GM23248 (cell line): ENCODE data around the gene TRPC4AP. TPM values are rescaled to one million over a fixed set of nuclear protein-coding genes. Genes with fewer than 3 reads are reported as not detected.

Experiments
- DNase-seq: peaks from one replicate; pipeline ENCODE4 v3.0.0-alpha.2; 2015
- H2AFZ ChIP-seq: fragments of 200-600 bp; sonication (generic); 2 replicates; pipeline ENCODE4 v1.6.1; 2016; ENCODE audit warnings: antibody characterized with exemption
- H3F3A ChIP-seq: fragments of 200-600 bp; sonication (generic); 2 replicates; pipeline ENCODE4 v1.6.1; 2016; ENCODE audit warnings: mild to moderate bottlenecking, antibody characterized with exemption, mixed run types; ENCODE audit not compliant: insufficient read depth
- H3K27ac ChIP-seq: fragments of 200-600 bp; sonication (generic); 2 replicates; pipeline ENCODE4 v1.5.1; 2016; ENCODE audit warnings: mild to moderate bottlenecking
- H3K27me3 ChIP-seq: fragments of 200-600 bp; sonication (generic); replicated peaks from 2 replicates; pipeline ENCODE4 v1.6.1; 2016; ENCODE audit warnings: mild to moderate bottlenecking; ENCODE audit not compliant: insufficient read depth
- H3K36me3 ChIP-seq: fragments of 200-600 bp; sonication (generic); 2 replicates; pipeline ENCODE4 v1.6.1; 2016; ENCODE audit warnings: low read depth, mild to moderate bottlenecking
- H3K4me1 ChIP-seq: fragments of 200-600 bp; sonication (generic); 2 replicates; pipeline ENCODE4 v1.6.1; 2016; ENCODE audit warnings: mild to moderate bottlenecking; ENCODE audit not compliant: insufficient read depth
- H3K4me2 ChIP-seq: fragments of 200-600 bp; sonication (generic); one replicate; pipeline ENCODE4 v1.6.1; 2016; ENCODE audit warnings: mild to moderate bottlenecking; ENCODE audit not compliant: unreplicated experiment
- H3K4me3 ChIP-seq: fragments of 200-600 bp; sonication (generic); 2 replicates; pipeline ENCODE4 v1.5.1; 2016; ENCODE audit warnings: mild to moderate bottlenecking
- H3K79me2 ChIP-seq: fragments of 200-600 bp; sonication (generic); 2 replicates; pipeline ENCODE4 v1.6.1; 2016; ENCODE audit warnings: mild to moderate bottlenecking; ENCODE audit not compliant: insufficient read depth
- H3K9ac ChIP-seq: fragments of 200-600 bp; sonication (generic); 2 replicates; pipeline ENCODE4 v1.6.1; 2016; ENCODE audit warnings: mild to moderate bottlenecking
- H3K9me2 ChIP-seq: fragments of 200-600 bp; sonication (generic); 2 replicates; pipeline ENCODE4 v1.6.1; 2016; ENCODE audit warnings: mixed run types, mild to moderate bottlenecking, moderate library complexity; ENCODE audit not compliant: insufficient read depth
- H3K9me3 ChIP-seq: fragments of 200-600 bp; sonication (generic); one replicate; pipeline ENCODE4 v1.6.1; 2017; ENCODE audit warnings: low read depth
- H4K20me1 ChIP-seq: fragments of 200-600 bp; sonication (generic); 2 replicates; pipeline ENCODE4 v1.6.0; 2016; ENCODE audit not compliant: insufficient read depth
- EZH2 ChIP-seq: fragments of 200-600 bp; sonication (generic); IDR thresholded peaks from 2 replicates; pipeline ENCODE4 v1.6.1; 2018; ENCODE audit warnings: antibody characterized with exemption, mild to moderate bottlenecking; ENCODE audit not compliant: insufficient read depth, poor library complexity, severe bottlenecking
- EZH2phosphoT487 ChIP-seq: fragments of 200-600 bp; sonication (generic); IDR thresholded peaks from 2 replicates; pipeline ENCODE4 v1.6.1; 2018; ENCODE audit warnings: antibody characterized with exemption, moderate library complexity, mild to moderate bottlenecking, low read depth; ENCODE audit not compliant: insufficient read depth
- whole genome bisulfite sequencing, 2 experiments: methylation state at CpG; one replicate each; pipeline ENCODE4 v1.1.6; 2015 to 2017; ENCODE audit warnings: low lambda C conversion rate in 2 of 2, low coverage in 1 of 2; ENCODE audit errors: missing lambda C conversion rate in 2 of 2; 5-methylcytosine and 5-hydroxymethylcytosine counted together
- in situ Hi-C: fragments of 300-500 bp; cut with MboI; formaldehyde crosslinking; loops from 2 replicates; pipeline ENCODE4 v1.15.0; 2020
- polyA plus RNA-seq: library from polyadenylated mRNA; unstranded; fragments of >200 nt; fragmentation: Nextera tagmentation; extraction: Ambion mirVana; gene quantifications from 2 replicates; pipeline ENCODE4 v1.2.1, GENCODE V29; 2016
- total RNA-seq: library from RNA; depleted of rRNA; stranded (reverse); fragments of >200 nt; shearing (Covaris generic); gene quantifications from 2 replicates; pipeline ENCODE4 v1.2.3, GENCODE V29; 2014

Gene TRPC4AP
- total and polyA plus RNA-seq, 2 experiments from 2014 or later = 63.4 to 92.7 TPM

DNA sequence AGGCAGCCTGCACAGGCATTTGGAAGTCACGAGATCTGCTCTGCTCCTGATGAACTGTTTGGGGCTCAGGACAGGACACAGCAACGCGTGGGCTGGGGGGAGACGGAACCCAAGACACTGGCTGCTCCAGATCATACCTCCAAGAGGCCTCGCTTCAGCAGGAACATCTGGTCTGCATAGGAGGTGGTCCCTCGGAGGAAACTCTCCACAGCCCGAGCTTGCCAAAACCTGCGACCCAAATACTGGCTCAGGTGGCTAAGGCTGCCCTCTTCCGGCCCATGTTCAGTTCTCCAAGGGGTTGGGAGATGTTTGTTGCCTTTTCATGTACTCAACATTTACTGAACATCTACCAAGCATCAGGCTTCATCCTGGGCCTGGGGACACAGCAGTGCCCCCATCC lies 85.2 kb downstream of the TRPC4AP start:
- Histone ChIP-seq H3K4me2 (no peak overlapping the region), H3F3A (peaks cover 7% of the 10 kb centered on the region; the same call in 1 of the 2 replicates), H3K4me3 (no peak overlapping the region), H3K4me1 (no peaks in the 10 kb centered on the region), H3K9ac (no peak overlapping the region), H3K27ac (no peak overlapping the region), H2AFZ (no peak overlapping the region), H3K27me3 (no peaks in the 10 kb centered on the region), H3K9me2 (no peaks in the 10 kb centered on the region), H3K9me3 (no peaks in the 10 kb centered on the region), H3K79me2 (peaks cover 5% of the 10 kb centered on the region), H4K20me1 (no peaks in the 10 kb centered on the region), H3K36me3 (peaks cover 36% of the 10 kb centered on the region)
- WGBS, 2 experiments = 85 to 86% methylated on average over 9 of the region's 9 CpGs
- no peak for TF ChIP-seq EZH2phosphoT487
- TF ChIP-seq EZH2 = no peak
- no peak for DNase-seq
- in situ Hi-C loops = no loop called here

GRCh38 chr20:35006531-35006971 lies 86.1 kb downstream of the TRPC4AP start:
- Histone ChIP-seq H3K27me3 (no peaks in the 10 kb centered on the region), H3K9ac (no peak overlapping the region), H3K36me3 (peaks cover 27% of the 10 kb centered on the region), H3K79me2 (no peaks in the 10 kb centered on the region; the same call in 1 of the 2 replicates), H3K4me3 (no peak overlapping the region), H2AFZ (no peak overlapping the region), H3K4me2 (no peak overlapping the region), H3K4me1 (no peaks in the 10 kb centered on the region), H4K20me1 (no peaks in the 10 kb centered on the region), H3K27ac (no peak overlapping the region), H3K9me2 (no peaks in the 10 kb centered on the region), H3F3A (peaks cover 7% of the 10 kb centered on the region; the same call in 1 of the 2 replicates), H3K9me3 (no peaks in the 10 kb centered on the region)
- DNase-seq = no peak
- TF ChIP-seq EZH2 = no peak
- TF ChIP-seq EZH2phosphoT487 = no peak
- in situ Hi-C loops = no loop called here
- 95 to 97% methylated on average over 4 of the region's 4 CpGs for WGBS, 2 experiments

DNA sequence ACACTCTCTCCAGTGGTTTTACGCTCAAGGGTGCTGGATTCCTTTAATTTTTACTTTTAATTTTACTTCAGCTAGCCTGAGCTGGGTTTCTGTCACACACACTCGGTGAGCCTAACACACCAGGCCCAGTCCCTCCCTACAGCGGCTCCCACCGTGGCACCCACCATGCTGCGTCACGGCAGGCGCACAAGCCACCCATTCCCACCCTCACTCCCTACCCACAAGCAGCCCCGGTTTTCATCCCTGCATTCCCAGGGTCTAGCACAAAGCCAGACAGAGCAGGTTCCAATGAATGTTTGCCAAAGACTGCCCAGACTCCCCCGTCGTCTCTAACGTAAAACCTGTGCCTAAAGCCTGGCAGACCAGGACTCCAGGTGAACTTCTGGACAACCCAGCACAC lies 86.6 kb downstream of the TRPC4AP start:
- in situ Hi-C loops = no loop called here
- Histone ChIP-seq H3K4me3 (no peak overlapping the region), H3K79me2 (no peaks in the 10 kb centered on the region; the same call in 1 of the 2 replicates), H3K4me2 (no peak overlapping the region), H3F3A (peaks cover 7% of the 10 kb centered on the region; the same call in 1 of the 2 replicates), H4K20me1 (no peaks in the 10 kb centered on the region), H3K9me3 (no peaks in the 10 kb centered on the region), H3K4me1 (no peaks in the 10 kb centered on the region), H3K9me2 (no peaks in the 10 kb centered on the region), H3K36me3 (peaks cover 27% of the 10 kb centered on the region), H3K27me3 (no peaks in the 10 kb centered on the region), H3K27ac (no peak overlapping the region), H3K9ac (no peak overlapping the region), H2AFZ (no peak overlapping the region)
- 81 to 82% methylated on average over 11 of the region's 11 CpGs for WGBS, 2 experiments
- no peak for DNase-seq
- TF ChIP-seq EZH2phosphoT487 (no peak), EZH2 (no peak)

DNA sequence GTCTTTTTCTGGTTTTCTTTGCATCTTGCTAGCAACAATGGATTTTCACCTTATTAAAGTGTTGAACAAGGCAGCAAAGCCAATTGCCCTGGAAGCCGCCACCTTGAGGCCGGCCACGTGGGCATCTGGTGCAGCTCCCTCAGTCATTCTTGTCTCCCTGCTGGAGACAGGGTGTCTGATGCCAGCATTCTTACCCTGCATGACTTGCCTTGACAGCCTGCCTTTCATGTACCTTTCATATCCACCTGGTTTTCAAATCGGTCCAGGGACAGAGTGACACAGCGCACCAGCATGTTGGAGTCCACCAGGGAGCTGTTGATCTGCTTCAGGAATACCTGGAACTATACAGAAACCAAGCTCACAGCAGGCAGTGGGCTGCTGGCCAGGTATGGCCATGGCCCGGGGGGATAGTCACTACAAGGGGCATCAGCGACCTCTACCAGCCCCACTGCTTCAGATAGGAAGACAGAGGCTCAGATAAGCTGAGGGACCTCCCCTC lies 87.1 kb downstream of the TRPC4AP start:
- Histone ChIP-seq H3K4me1 (no peaks in the 10 kb centered on the region), H3F3A (peaks cover 7% of the 10 kb centered on the region; the same call in 1 of the 2 replicates), H3K9me2 (no peaks in the 10 kb centered on the region), H3K9me3 (no peaks in the 10 kb centered on the region), H3K79me2 (no peaks in the 10 kb centered on the region; the same call in 1 of the 2 replicates), H3K4me3 (no peak overlapping the region), H3K27ac (no peak overlapping the region), H3K4me2 (no peak overlapping the region), H3K36me3 (peaks cover 27% of the 10 kb centered on the region), H2AFZ (no peak overlapping the region), H3K27me3 (no peaks in the 10 kb centered on the region), H3K9ac (no peak overlapping the region), H4K20me1 (no peaks in the 10 kb centered on the region)
- no peak for DNase-seq
- in situ Hi-C loops = no loop called here
- WGBS, 2 experiments = 89 to 91% methylated on average over 5 to 7 of the region's 7 CpGs
- no peak for TF ChIP-seq EZH2phosphoT487
- no peak for TF ChIP-seq EZH2
